GM19239 (cell line): ENCODE data around the gene LPAR5.

Source experiments
- DNase-seq: peaks from one replicate; pipeline ENCODE4 v3.0.0; 2011; ENCODE audit warnings: low spot score; ENCODE audit not compliant: insufficient read length
- FAIRE-seq: peaks from 2 replicates; lab custom pipeline; 2011; peaks lifted over from hg19 to GRCh38; lab: Jason Lieb, UNC

LPAR5 gene

GRCh38 chr12:6639151-6639801 lies 3.5 kb upstream of the LPAR5 start:
- DNase-seq (no peak), FAIRE-seq (no peak)

GRCh38 chr12:6638305-6638704 lies 2.5 kb upstream of the LPAR5 start:
- FAIRE-seq (peak; percentile 31), DNase-seq (no peak)

- DNase-seq, result no peak
- FAIRE-seq, result peak; percentile 96
Measured at GRCh38 chr12:6635375-6635855, 344 bp downstream of the LPAR5 start.

- FAIRE-seq, result peak; percentile 90
- peak; percentile 58 for DNase-seq
Measured at GRCh38 chr12:6632026-6632983, 3.5 kb downstream of the LPAR5 start.

- DNase-seq (no peak), FAIRE-seq (peak; percentile 4)
Measured at GRCh38 chr12:6631549-6631961, 4.2 kb downstream of the LPAR5 start.

GRCh38 chr12:6630736-6631135 lies 5.0 kb downstream of the LPAR5 start:
- no peak for FAIRE-seq
- no peak for DNase-seq

DNA sequence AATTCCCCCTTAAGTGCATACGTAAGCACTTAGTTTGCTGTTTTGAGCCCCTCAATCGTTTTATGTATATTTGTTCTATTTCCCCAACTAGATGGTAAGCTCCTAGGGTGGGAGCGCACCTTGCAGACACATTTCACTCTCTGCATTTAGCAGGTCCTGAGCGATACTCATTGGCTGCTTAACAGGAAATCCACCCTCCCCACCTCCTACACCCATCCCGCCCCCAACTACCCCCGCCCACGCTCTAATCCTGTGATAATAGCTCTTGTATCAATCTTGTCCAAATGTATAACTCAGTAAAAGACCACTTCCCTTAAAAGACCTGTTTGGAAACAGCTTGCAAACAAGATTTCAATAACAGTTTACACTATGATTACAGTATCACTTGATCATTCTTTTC lies 8.1 kb downstream of the LPAR5 start:
- FAIRE-seq (peak; percentile 72), DNase-seq (no peak)

- DNase-seq (no peak), FAIRE-seq (no peak)
Measured at GRCh38 chr12:6626654-6627283, 9.0 kb downstream of the LPAR5 start.

DNA sequence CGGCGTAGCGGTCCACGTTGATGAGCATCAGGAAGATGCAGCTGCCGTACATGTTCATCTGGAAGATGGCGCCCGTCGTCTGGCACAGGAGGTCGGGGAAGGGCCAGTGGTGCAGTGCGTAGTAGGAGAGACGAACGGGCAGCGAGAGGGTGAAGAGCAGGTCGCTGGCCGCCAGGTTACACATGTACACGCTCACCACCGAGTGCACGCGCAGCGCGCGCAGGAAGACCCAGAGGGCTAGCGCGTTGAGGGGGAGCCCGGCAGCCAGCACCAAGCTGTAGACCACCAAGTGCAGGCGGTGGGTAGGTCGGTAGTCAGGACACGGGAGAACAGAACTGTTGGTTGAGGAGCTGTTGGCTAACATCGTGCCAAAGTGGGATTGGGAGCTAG lies 14.9 kb downstream of the LPAR5 start:
- DNase-seq, result no peak
- no peak for FAIRE-seq

- FAIRE-seq, result no peak
- no peak for DNase-seq
Measured at GRCh38 chr12:6620137-6620884, 15.4 kb downstream of the LPAR5 start.

DNA sequence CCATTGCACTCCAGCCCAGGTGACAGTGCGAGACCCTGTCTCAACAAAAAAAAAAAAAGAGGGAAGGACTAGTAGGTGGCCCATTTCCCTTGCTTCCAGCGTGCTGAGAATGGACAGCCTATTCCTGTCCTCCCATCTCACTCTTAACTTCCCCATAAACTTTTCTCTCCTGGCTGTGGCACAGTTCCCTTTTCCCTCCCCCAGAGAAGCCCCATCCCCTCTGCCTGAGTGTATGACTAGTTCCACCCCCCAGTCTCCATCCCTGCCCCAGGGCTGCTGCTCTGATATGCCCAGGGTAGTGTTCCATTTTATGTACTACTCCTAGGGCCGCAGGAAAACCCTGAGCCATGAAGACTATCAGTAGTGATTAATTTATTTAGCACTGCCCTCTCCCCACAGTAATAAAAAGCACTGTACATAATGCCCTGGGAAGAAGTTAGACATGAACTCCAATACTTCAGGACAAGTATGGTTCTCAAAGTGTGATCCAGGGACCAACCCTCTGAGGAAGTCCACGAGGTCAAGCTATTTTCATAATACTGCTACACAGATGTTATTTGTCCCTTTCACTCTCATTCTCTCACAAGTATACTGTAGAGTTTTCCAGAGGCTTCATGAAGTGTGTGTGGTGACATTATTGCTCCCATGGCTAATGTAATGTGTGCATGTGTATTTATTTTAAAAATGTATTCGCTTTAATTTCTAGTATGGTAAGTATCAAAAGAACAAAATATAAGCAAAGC lies 17.1 kb downstream of the LPAR5 start:
- DNase-seq (no peak), FAIRE-seq (no peak)

DNA sequence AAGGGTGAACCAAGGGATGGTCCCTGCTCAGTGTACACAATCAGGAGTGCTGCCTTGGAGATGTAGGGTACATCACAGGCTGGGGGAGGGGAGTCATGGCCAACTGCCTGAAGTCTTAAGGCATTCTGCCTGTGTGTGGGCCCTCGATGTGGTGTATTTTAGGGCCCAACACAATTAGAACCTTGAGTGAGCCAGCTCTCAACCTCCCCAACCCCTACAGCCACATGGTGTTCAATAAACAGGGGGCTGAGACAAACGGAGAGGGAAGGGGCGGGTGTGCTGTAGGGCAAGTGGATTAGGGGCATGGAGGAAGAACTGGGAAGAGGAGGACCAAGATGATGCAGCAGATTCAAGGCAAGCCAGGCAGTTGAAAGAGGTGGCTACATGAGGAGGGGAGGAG lies 20.0 kb downstream of the LPAR5 start:
- DNase-seq (no peak), FAIRE-seq (no peak)

DNA sequence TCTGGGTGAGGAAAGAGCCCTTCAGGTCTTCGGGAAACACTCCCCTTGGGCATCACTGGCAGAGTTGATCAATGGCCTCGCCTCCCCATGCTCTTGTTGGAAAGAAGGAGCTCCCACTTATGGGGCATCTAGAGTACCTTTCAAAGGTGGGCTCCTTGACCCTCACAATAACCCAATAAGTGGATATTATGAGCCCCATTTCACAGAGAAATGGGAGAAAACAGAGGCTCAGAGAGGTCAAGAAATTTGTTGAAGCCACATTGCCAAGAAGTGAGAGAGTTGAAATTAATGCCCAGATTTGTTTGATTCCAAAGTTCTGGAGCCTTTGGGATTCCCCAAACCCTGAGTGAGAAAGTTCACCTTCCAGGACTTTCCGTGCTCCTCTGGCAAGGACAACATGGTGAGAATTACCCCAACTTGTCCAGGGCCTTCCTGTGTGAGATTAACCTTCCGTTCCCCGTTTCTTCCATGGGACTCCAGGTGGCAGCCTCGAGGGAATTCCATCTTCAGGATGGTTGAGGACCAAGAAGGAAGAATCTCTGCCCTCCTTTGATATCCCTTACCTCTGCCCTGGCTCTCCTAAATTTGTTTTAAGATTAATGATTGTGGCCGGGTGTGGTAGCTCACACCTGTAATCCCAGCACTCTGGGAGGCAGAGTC lies 21.1 kb downstream of the LPAR5 start:
- DNase-seq, result no peak
- FAIRE-seq, result no peak

DNA sequence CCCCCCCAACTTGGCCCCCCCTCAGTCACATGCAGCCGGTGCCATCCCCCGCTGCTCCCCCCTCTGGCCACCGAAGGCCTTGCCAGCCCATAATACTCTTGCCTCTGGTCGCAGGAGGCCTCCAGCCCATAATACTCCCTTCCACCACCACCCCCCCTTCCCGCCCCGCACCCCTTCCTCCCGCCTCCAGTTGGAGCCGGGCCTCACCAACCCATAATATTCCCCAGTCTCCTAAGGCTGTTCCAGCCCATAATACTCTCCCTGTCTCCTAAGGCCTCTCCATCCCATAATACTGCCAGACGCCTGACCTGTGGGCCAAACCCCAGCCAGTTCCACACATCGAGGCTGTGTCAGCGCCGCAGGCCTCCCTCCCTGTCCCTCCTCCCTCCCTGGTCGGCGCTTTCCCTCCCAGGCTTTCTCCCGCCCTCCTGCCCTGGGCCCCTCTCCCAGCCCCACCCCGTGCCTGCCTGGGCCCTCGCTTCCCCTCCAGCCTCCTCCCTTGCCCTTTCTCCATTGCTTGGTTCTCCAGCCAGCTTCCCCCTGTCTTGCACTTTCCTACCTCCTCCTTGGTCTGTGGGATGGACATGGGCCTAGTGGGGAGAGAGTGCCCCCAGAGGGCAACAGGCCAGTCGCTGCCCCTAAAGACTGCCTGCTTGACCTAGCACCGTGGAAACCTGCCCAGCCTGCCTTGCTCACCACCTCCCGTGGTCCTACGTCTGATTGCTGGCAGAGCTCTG lies 21.8 kb downstream of the LPAR5 start:
- FAIRE-seq (peak; percentile 71), DNase-seq (peak; percentile 62)

DNA sequence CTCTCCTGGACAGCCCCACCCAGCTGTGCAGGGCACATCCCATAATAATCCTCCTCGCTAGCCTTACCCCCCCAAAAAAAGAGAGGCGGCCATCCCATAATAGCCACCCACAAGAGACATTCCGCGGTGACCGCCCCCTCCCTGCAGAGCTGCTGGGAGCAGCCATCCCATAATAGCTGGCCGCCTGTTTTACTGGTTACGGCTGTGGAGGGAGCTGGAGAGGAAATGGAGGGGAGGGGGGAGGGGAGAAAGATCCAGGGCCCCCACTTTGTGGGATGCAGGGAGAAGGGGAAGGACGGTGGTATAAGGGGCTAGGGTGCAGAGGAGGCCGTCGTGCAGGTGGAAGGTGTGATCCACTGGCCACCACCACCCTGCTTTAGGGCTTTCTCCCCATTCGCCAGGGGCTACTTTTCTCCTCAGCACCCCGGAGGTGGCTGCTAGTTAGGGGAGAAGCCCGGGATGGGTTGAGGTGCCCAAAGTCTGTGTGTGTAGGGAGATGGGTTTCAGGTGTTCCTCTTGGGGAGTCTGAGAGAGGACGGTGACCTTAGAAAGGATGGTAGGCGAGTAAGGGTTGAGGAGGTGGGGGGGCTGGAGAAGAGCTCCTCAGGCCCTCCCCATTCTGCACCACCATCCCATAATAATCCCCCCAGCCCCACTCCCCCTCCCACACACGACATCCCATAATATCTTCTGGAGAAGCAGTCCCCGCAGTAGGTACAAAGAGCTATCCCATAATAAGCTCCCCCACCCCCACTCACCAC lies 22.6 kb downstream of the LPAR5 start:
- no peak for DNase-seq
- FAIRE-seq, result peak; percentile 37

GRCh38 chr12:6612652-6613014 lies 23.1 kb downstream of the LPAR5 start:
- DNase-seq, result no peak
- no peak for FAIRE-seq

DNA sequence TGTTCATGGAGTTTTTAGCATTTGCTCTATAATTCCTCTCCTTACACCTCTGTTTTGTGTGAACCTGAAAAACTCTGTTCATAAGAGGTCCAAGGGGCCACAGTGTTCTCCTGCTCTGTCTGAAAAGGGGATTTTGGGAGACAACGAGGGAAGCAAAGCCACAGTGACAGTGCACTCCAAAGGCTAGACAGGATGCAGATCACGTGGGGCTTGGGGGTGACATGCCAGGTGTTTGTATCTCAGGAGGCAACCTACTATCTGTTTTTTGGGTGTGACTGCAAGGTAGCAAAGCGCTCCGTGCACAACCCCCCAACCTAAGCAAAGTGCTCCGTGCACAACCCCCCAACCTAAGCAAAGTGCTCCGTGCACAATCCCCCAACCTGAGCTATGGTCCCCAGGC lies 23.5 kb downstream of the LPAR5 start:
- FAIRE-seq (peak; percentile 44), DNase-seq (no peak)
